ENCODE data around the gene NRXN2.

GRCh38 chr11:64687643-64688533 lies 35.1 kb downstream of the NRXN2 start:
- no peak for TF ChIP-seq EZH2phosphoT487 (IDR thresholded peaks at IDR 0.05; ENCODE audit: borderline replicate concordance, low read length)
- TF ChIP-seq, protein P1, sequence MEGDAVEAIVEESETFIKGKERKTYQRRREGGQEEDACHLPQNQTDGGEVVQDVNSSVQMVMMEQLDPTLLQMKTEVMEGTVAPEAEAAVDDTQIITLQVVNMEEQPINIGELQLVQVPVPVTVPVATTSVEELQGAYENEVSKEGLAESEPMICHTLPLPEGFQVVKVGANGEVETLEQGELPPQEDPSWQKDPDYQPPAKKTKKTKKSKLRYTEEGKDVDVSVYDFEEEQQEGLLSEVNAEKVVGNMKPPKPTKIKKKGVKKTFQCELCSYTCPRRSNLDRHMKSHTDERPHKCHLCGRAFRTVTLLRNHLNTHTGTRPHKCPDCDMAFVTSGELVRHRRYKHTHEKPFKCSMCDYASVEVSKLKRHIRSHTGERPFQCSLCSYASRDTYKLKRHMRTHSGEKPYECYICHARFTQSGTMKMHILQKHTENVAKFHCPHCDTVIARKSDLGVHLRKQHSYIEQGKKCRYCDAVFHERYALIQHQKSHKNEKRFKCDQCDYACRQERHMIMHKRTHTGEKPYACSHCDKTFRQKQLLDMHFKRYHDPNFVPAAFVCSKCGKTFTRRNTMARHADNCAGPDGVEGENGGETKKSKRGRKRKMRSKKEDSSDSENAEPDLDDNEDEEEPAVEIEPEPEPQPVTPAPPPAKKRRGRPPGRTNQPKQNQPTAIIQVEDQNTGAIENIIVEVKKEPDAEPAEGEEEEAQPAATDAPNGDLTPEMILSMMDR (IDR thresholded peaks at IDR 0.05; ENCODE audit: low read depth, low read length, poor library complexity, severe bottlenecking), result no peak
